Measurements from ENCODE around the gene IQGAP2.

Gene IQGAP2

GRCh38 chr5:76402251-76402885 lies 717 bp upstream of the IQGAP2 start:
- H3K27ac ChIP-seq (ENCODE audit: low read depth, low read length) = no peak overlapping the region
- peaks cover 0 to 11% of the 10 kb centered on the region in 2 donors for H3K27me3 ChIP-seq (ENCODE audit: control insufficient read depth in 1 of 2, insufficient read depth in 2 of 2, low read length in 2 of 2)
- H3K9ac ChIP-seq (ENCODE audit: low read length) = no peak overlapping the region
- no peaks in the 10 kb centered on the region for H3K36me3 ChIP-seq (ENCODE audit: insufficient read depth, low read length)
- H3K4me1 ChIP-seq (ENCODE audit: insufficient read depth, low read length) = peaks cover 7% of the 10 kb centered on the region
- H3K4me3 ChIP-seq (ENCODE audit: low read depth in 1 of 2, low read length in 2 of 2) = peak overlapping the region; percentile 62 to 71
- H3K9me3 ChIP-seq (ENCODE audit: low read length) = no peaks in the 10 kb centered on the region

DNA sequence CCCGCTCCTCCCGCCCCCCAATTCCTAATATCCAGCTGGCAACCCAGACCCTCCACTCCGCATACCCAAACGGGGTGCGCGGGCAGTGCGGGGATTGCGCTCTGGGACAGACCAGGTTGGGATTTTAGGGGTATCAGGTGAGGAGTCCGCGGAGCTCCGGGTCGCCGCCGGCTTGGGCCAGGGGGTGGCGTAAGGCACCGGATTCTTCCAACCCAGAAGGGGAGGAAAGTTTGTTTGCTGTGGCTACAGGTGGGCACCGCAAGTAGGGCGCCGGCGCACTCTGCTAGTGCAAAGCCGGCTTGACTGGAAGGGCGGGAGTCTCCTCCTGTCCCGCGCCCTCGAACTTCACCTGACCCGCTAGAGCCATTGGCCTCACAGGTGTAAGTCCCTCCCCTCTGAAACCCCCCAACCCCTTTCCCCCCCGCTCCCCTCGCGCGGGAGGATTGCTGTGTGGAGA lies 709 bp downstream of the IQGAP2 start:
- Histone ChIP-seq H3K9me3 (ENCODE audit: low read length) (no peaks in the 10 kb centered on the region), H3K27ac (ENCODE audit: low read depth, low read length) (no peak overlapping the region), H3K4me1 (ENCODE audit: insufficient read depth, low read length) (peaks cover 7% of the 10 kb centered on the region), H3K27me3 (ENCODE audit: control insufficient read depth in 1 of 2, insufficient read depth in 2 of 2, low read length in 2 of 2) (peaks cover 0 to 11% of the 10 kb centered on the region in 2 donors), H3K36me3 (ENCODE audit: insufficient read depth, low read length) (no peaks in the 10 kb centered on the region), H3K9ac (ENCODE audit: low read length) (no peak overlapping the region), H3K4me3 (ENCODE audit: low read depth in 1 of 2, low read length in 2 of 2) (peak overlapping the region; percentile 62 to 71)

DNA sequence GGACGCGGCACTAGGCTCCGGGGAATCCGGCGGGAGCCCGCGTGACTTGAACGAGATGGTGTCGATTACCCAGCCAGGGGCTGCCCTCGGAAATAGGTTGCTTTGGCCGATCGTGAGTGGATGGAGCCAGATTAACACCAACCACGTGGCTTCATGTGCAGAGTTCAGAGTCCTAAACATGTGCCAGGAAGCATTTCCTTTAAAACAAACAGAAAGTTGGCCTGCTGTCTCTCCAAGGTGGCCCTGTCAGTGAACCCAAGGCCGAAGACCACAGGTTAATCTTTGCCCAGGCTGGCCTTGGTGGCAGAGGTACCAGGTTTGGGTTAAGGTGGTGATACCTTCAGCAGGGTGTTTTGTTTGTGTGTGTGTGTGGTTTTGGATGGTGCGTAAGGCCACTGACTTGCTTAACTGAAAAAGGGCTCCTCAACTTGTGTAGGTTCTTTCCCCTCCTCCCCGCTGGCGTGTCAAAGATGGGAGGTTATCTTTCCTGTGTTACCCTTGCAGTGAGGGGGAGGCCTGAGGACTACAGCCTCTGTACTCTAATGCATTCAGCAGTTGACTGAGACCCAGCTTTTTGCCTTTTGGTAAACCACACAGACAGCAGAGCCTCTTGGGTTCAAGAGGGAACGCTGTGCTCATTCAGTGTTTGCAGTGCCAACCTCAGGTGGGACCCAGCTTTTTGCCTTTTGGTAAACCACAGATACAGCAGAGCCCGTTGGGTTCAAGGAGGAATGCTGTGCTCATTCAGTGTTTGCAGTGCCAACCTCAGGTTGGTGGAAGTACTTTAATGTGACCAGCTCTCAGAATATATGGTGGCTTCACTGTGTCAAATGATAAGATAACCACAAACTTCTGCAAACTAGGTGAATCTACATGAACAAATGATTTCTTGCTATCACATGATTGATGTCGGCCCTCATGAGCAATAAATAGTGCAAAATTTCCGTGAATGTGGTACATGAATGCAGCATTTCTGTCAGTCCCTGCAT lies 1.4 kb downstream of the IQGAP2 start:
- Histone ChIP-seq H3K4me3 (ENCODE audit: low read depth in 1 of 2, low read length in 2 of 2) (peak overlapping the region in 1 of 2 donors; percentile 62), H3K9me3 (ENCODE audit: low read length) (no peaks in the 10 kb centered on the region), H3K36me3 (ENCODE audit: insufficient read depth, low read length) (no peaks in the 10 kb centered on the region), H3K4me1 (ENCODE audit: insufficient read depth, low read length) (peaks cover 7% of the 10 kb centered on the region), H3K9ac (ENCODE audit: low read length) (no peak overlapping the region), H3K27me3 (ENCODE audit: control insufficient read depth in 1 of 2, insufficient read depth in 2 of 2, low read length in 2 of 2) (peaks cover 0 to 11% of the 10 kb centered on the region in 2 donors), H3K27ac (ENCODE audit: low read depth, low read length) (no peak overlapping the region)

- peaks cover 7% of the 10 kb centered on the region for H3K4me1 ChIP-seq (ENCODE audit: insufficient read depth, low read length)
- H3K36me3 ChIP-seq (ENCODE audit: insufficient read depth, low read length) = no peaks in the 10 kb centered on the region
- no peak overlapping the region for H3K4me3 ChIP-seq (ENCODE audit: low read depth in 1 of 2, low read length in 2 of 2)
- peaks cover 0 to 11% of the 10 kb centered on the region in 2 donors for H3K27me3 ChIP-seq (ENCODE audit: control insufficient read depth in 1 of 2, insufficient read depth in 2 of 2, low read length in 2 of 2)
- no peak overlapping the region for H3K27ac ChIP-seq (ENCODE audit: low read depth, low read length)
- no peak overlapping the region for H3K9ac ChIP-seq (ENCODE audit: low read length)
- no peaks in the 10 kb centered on the region for H3K9me3 ChIP-seq (ENCODE audit: low read length)
Observed at GRCh38 chr5:76406014-76406413, 2.9 kb downstream of the IQGAP2 start.

DNA sequence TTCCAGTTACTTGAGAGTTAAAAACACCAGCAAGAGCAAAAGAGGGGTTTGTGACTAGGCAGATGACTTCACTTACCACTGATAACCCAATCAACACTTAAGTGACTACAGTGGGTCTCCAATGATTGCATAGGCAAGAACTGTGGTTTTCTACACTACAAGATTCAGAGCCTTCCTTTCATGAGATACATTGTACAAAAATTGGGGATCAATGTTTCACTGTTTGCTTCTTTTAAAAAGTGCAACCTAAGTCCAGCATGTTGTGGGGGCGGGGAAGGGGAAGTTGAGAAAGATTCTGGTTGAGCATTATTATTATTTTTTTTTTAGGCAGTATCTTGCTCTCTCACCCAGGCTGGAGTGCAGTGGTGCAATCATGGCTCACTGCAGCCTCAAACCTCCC lies 3.6 kb downstream of the IQGAP2 start:
- Histone ChIP-seq H3K27ac (ENCODE audit: low read depth, low read length) (no peak overlapping the region), H3K9ac (ENCODE audit: low read length) (no peak overlapping the region), H3K4me3 (ENCODE audit: low read depth in 1 of 2, low read length in 2 of 2) (no peak overlapping the region), H3K9me3 (ENCODE audit: low read length) (no peaks in the 10 kb centered on the region), H3K36me3 (ENCODE audit: insufficient read depth, low read length) (no peaks in the 10 kb centered on the region), H3K27me3 (ENCODE audit: control insufficient read depth in 1 of 2, insufficient read depth in 2 of 2, low read length in 2 of 2) (peaks cover 0 to 9% of the 10 kb centered on the region in 2 donors), H3K4me1 (ENCODE audit: insufficient read depth, low read length) (peaks cover 7% of the 10 kb centered on the region)

DNA sequence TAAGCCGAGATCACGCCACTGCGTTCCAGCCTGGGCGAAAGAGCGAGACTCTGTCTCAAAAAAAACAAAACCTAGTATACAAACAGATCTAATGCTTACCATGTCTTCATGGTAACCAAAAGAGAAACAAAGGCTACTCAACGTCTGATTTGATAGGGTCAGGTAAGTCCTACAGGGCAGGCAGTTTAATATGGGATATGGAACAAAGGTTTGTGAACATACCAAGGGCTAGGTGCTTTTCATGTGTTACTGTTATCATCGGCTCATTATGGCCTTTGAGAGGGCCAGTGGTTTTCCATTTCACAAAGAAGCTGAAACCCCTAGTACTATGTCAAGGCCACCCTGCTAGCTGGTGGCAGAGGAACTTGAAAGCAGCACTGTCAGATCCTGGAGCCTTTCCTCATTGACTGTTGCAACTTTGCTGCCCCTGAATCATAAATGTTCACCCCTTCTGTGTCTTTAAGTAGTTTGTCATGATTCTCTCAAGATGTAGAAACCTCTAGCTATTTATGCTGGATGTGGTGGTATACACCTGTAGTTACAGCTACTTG lies 5.1 kb downstream of the IQGAP2 start:
- Histone ChIP-seq H3K4me3 (ENCODE audit: low read depth in 1 of 2, low read length in 2 of 2) (no peak overlapping the region), H3K27ac (ENCODE audit: low read depth, low read length) (no peak overlapping the region), H3K9me3 (ENCODE audit: low read length) (no peaks in the 10 kb centered on the region), H3K9ac (ENCODE audit: low read length) (no peak overlapping the region), H3K36me3 (ENCODE audit: insufficient read depth, low read length) (no peaks in the 10 kb centered on the region), H3K27me3 (ENCODE audit: control insufficient read depth in 1 of 2, insufficient read depth in 2 of 2, low read length in 2 of 2) (no peaks in the 10 kb centered on the region), H3K4me1 (ENCODE audit: insufficient read depth, low read length) (no peaks in the 10 kb centered on the region)

- Histone ChIP-seq H3K4me3 (ENCODE audit: low read depth in 1 of 2, low read length in 2 of 2) (no peak overlapping the region), H3K27me3 (ENCODE audit: control insufficient read depth in 1 of 2, insufficient read depth in 2 of 2, low read length in 2 of 2) (no peaks in the 10 kb centered on the region), H3K9ac (ENCODE audit: low read length) (no peak overlapping the region), H3K9me3 (ENCODE audit: low read length) (no peaks in the 10 kb centered on the region), H3K27ac (ENCODE audit: low read depth, low read length) (no peak overlapping the region), H3K4me1 (ENCODE audit: insufficient read depth, low read length) (no peaks in the 10 kb centered on the region), H3K36me3 (ENCODE audit: insufficient read depth, low read length) (no peaks in the 10 kb centered on the region)
Observed at GRCh38 chr5:76412511-76412910, 9.4 kb downstream of the IQGAP2 start.

GRCh38 chr5:76413746-76414145 lies 10.7 kb downstream of the IQGAP2 start:
- H3K36me3 ChIP-seq (ENCODE audit: insufficient read depth, low read length) = no peaks in the 10 kb centered on the region
- no peak overlapping the region for H3K4me3 ChIP-seq (ENCODE audit: low read depth in 1 of 2, low read length in 2 of 2)
- H3K27ac ChIP-seq (ENCODE audit: low read depth, low read length) = no peak overlapping the region
- H3K9me3 ChIP-seq (ENCODE audit: low read length) = no peaks in the 10 kb centered on the region
- no peaks in the 10 kb centered on the region for H3K27me3 ChIP-seq (ENCODE audit: control insufficient read depth in 1 of 2, insufficient read depth in 2 of 2, low read length in 2 of 2)
- H3K9ac ChIP-seq (ENCODE audit: low read length) = no peak overlapping the region
- H3K4me1 ChIP-seq (ENCODE audit: insufficient read depth, low read length) = no peaks in the 10 kb centered on the region

DNA sequence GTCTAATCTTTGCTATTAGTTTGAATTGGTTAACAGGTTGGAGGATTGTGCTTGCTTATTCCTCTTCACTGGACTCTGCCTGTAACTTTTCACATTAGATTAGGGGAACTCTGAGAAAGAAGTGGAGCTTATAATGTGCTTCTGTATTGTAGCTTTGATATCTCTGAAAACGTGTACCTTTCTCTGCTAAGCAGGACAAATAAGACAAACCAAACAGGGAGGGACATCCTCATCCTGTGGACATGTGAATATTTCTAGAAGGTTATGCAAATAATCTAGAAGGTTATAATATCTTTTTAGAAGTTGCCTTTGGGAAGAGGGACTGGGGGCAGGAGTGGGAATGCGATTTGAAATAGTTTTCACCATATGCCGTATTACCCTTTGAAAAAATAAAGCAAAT lies 11.7 kb downstream of the IQGAP2 start:
- H3K27ac ChIP-seq (ENCODE audit: low read depth, low read length) = no peak overlapping the region
- H3K4me3 ChIP-seq (ENCODE audit: low read depth in 1 of 2, low read length in 2 of 2) = no peak overlapping the region
- no peak overlapping the region for H3K9ac ChIP-seq (ENCODE audit: low read length)
- H3K4me1 ChIP-seq (ENCODE audit: insufficient read depth, low read length) = no peaks in the 10 kb centered on the region
- no peaks in the 10 kb centered on the region for H3K36me3 ChIP-seq (ENCODE audit: insufficient read depth, low read length)
- no peaks in the 10 kb centered on the region for H3K9me3 ChIP-seq (ENCODE audit: low read length)
- no peaks in the 10 kb centered on the region for H3K27me3 ChIP-seq (ENCODE audit: control insufficient read depth in 1 of 2, insufficient read depth in 2 of 2, low read length in 2 of 2)

DNA sequence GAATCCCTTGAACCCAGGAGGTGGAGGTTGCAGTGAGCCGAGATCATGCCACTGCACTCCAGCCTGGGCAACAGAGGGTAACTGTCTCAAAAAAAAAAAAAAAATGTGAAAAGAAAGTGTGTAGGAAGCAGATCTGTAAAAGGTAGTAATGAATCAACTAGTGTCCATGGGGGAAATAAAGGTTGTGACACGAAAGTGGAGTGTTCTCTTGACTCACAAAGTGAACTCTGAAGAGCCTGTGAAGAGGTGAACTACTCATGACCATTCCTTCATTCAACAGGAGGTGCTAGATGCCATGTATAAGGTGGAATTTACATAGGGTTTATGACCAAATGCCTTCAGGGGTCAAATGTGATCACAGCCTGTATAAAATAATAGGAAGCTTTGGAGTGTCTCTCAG lies 12.8 kb downstream of the IQGAP2 start:
- H3K36me3 ChIP-seq (ENCODE audit: insufficient read depth, low read length) = no peaks in the 10 kb centered on the region
- H3K4me3 ChIP-seq (ENCODE audit: low read depth in 1 of 2, low read length in 2 of 2) = no peak overlapping the region
- no peaks in the 10 kb centered on the region for H3K9me3 ChIP-seq (ENCODE audit: low read length)

DNA sequence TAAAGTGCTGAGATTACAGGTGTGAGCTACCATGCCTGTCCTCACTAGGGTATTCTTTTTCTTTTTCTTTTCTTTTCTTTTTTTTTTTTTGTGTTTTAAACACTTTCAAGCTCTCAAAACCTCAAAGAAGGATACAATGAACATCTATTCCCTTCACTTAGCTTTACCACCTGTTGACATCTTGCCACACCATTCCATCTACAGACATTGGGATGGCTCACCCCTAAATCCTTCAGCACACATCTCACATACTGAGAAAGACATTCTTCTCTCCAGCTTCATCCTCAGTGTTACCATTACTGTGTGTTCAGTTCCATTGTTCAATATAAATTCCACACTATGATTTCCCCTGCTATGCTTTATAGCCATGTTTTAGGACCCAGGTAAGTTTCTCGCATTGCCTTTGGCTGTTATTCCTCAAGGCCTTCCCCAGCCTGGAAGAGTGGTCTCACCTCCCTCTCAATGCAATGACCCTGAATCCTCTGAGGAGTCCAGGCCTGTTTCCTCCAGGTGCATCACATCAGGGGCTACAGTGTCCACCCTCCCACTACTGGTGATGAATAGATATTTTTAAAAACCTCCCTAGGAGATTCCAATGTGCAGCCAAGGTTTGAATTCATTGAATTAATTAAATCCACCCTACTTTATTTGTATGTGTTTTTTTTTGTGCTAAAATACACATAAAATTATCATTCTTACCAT lies 16.7 kb downstream of the IQGAP2 start:
- Histone ChIP-seq H3K9ac (ENCODE audit: low read length) (no peak overlapping the region), H3K9me3 (ENCODE audit: low read length) (no peaks in the 10 kb centered on the region), H3K4me3 (ENCODE audit: low read depth in 1 of 2, low read length in 2 of 2) (no peak overlapping the region), H3K27me3 (ENCODE audit: control insufficient read depth in 1 of 2, insufficient read depth in 2 of 2, low read length in 2 of 2) (no peaks in the 10 kb centered on the region), H3K36me3 (ENCODE audit: insufficient read depth, low read length) (no peaks in the 10 kb centered on the region), H3K27ac (ENCODE audit: low read depth, low read length) (no peak overlapping the region), H3K4me1 (ENCODE audit: insufficient read depth, low read length) (no peaks in the 10 kb centered on the region)

More for the DNA sequence above, 12.8 kb downstream of the IQGAP2 start:
- H3K9ac ChIP-seq (ENCODE audit: low read length) = no peak overlapping the region
- no peak overlapping the region for H3K27ac ChIP-seq (ENCODE audit: low read depth, low read length)
- no peaks in the 10 kb centered on the region for H3K27me3 ChIP-seq (ENCODE audit: control insufficient read depth in 1 of 2, insufficient read depth in 2 of 2, low read length in 2 of 2)
- H3K4me1 ChIP-seq (ENCODE audit: insufficient read depth, low read length) = no peaks in the 10 kb centered on the region
